Measurements from ENCODE around the gene DNAAF1.

DNA sequence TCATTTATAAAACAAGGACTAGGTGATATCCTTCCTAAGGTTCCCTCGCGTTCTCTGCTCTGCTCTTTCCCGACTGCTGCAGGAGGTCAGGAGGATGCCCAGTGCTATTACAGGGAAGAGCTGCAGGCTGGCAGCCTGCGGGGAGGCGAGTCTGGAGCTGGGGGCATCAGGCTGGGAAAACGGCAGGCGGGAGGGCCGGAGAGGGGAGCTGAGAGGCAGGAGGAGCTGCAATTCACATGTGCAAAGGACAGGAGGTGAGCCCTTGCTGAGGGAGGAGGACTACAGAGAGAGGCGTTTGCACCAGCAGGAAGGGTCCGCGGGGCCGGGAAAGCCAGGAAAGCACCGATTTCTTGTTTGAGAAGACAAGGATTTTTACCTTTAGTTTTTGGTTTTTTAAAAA, 54.0 kb downstream of the DNAAF1 start:
- TF ChIP-seq EZH2phosphoT487 (IDR thresholded peaks at IDR 0.05; ENCODE audit: insufficient read depth, low read depth): no peak
- TF ChIP-seq EZH2 (IDR thresholded peaks at IDR 0.05; ENCODE audit: insufficient read depth, poor library complexity, severe bottlenecking): no peak

Measured in GM23248 (cell line).